HG02642 (cell line): Measurements from ENCODE around the gene TMLHE.
"Not testable (repeated sequence)": the region's sequence is repeated elsewhere in the genome, so short reads cannot be mapped to it uniquely, and the experiment has no call there.

Experiments
- ATAC-seq: cut with Tn5 transposase; IDR thresholded peaks from one replicate; pipeline ENCODE4 v1.9.1; 2021; ENCODE audit warnings: mild to moderate bottlenecking; ENCODE audit not compliant: unreplicated experiment, poor library complexity

The TMLHE gene, protein sequence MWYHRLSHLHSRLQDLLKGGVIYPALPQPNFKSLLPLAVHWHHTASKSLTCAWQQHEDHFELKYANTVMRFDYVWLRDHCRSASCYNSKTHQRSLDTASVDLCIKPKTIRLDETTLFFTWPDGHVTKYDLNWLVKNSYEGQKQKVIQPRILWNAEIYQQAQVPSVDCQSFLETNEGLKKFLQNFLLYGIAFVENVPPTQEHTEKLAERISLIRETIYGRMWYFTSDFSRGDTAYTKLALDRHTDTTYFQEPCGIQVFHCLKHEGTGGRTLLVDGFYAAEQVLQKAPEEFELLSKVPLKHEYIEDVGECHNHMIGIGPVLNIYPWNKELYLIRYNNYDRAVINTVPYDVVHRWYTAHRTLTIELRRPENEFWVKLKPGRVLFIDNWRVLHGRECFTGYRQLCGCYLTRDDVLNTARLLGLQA

DNA sequence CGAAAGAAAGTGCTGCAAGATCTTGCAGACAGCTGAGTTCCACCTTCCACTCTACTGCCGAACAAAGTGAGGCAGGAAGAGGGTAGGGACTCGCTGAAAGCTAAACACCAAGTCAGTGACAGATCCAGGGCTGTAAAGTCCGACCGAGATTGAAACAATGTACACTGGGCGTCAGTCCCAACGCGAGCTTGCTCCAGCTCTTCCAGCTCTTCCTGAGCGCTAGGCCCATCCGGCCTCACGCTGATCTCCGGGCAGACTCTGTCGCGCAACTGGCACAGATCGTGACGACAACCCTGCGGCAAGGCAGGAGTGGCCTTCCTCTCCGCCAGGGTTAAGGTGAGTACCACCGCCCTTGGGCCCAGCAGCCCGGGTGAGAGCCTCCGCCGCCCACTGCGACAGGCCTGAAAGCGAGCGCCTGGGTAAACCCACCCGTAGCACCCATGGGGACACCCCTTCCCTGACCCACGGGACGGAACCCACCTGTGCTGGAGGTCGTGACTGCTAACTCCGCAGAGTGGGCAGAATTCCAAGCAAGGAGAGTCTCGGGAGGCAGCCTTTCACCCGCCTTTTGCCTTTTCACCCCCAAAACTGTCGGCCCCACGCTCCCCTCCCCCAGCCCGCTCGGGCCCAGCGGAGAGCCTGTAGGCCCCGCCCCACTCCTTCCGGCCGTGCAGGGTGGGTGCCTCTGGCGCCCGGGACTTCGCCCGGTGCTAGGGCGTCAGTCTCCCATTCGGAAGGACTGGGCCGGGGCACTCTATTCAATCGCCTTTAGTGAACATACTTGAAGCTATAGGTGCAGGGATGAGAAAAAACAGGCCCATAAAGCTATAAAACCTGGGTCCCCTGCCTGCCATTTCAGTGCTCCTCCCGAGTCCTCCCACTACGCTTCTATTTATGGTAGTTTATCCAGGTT lies at the start of gene TMLHE, which contains the start of gene SPRY3:
TSS of gene TMLHE (minus strand) at position 641 of the 913 bp plus-strand sequence. CDS start 67,676 bp downstream, outside the sequence.
TSS of gene SPRY3 (plus strand) at position 275 of the 913 bp plus-strand sequence.
- ATAC-seq = peak; percentile 95

DNA sequence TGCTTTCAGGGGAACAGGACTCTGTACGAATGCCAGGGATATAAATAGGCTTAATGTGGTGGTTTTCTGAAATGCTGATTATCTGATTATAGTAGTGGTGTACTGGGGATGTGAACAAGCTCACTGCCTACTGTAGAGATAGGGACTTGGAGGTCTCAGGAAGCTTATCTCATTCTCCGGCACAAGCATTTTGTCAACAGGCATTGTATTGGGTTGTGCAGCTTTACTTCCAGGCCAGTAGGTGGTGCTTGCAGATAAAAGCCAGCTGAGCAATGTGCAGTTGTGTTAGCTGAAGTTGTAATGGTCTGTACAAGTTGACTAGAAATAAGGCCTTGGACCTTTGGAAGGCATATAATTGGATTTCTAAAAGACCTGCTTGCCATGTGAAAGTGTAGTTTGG lies 49.5 kb upstream of the TMLHE start:
- ATAC-seq = no peak

DNA sequence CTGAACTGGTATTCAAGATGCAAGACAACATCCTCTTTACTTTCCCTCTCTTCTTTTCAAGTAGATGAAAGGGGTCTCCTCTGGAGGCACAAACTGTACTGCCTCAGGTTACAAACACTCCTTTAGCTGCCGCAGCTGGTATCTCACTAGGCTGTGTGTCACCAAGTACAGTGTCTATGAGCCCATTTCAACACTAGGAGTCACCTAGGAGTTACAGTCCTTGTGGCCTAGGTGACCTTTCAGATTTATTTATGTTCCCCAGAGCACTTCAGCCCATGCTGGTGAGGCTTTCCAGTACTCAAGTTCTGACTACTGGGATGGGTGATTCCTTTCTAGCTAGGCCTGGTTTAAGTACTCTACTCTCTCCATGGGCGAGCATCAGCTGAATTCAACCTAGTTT lies 32.4 kb upstream of the TMLHE start:
- no peak for ATAC-seq

DNA sequence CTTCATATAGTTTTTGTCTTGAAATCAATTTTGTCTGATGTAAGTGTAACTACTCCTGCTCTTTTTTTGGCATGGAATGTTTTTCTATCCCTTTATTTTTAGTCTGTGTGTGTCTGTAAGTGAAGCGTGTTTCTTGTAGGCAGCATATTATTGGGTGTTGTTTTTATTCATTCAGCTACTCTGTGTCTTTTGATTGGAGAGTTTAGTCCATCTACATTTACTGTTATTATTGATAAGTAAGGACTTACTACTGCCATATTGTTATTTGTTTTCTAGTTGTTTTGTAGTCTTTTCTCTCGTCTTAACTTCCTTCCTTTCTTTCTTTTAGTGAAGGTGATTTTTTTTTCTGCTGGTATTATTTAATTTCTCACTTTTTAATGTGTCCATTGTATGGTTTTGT lies 30.5 kb upstream of the TMLHE start:
- no peak for ATAC-seq

DNA sequence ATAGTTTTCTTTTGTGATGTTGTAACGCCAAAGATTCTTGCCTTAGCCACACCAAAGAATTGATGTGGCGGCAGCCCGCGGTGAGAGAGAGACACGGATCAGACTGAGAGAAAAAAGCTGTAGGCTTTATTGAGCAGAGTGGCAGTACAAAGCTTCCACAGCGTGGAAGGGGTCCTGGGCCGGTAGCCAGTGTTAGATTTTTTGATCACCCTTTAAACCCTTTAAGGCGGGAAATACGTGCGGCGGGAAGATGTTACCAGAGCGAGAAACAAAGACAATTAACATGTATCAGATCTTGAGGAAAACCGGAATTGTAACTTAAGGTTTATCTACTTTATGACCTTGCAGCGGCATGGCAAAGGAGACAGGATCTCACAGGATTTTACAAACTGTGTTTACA lies 28.6 kb upstream of the TMLHE start:
- ATAC-seq = not testable (repeated sequence)

DNA sequence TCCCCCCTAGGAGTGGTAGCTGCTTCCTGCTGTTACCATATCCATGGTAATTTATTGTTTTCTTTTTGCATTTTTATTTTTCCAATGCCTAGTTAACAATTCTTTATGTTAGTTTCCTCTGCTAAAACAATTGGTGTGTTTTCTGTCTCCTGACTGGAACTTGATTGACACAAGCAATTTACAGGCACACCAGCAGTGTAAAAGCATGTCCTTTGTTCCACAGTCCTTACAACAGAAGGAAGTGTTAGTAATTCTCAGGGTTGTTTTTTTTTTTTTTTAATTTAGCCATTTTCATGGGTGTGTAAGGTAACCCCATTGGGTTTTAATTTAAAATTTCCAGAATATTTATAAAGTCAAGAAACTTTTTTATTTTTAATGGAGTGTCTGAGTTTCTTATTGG lies 25.0 kb upstream of the TMLHE start:
- no peak for ATAC-seq

DNA sequence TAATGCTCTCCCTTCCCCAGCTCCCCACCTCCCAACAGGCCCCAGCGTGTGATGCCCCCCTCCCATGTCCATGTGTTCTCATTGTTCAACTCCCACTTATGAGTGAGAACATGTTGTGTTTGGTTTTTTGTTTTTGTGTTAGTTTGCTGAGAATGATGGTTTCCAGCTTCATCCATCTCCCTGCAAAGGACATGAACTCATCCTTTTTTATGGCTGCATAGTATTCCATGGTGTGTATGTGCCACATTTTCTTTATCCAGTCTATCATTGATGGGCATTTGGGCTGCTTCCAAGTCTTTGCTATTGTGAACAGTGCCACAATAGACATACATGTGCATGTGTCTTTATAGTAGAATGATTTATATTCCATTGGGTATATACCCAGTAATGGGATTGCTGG lies 22.3 kb upstream of the TMLHE start:
- ATAC-seq = not testable (repeated sequence)

DNA sequence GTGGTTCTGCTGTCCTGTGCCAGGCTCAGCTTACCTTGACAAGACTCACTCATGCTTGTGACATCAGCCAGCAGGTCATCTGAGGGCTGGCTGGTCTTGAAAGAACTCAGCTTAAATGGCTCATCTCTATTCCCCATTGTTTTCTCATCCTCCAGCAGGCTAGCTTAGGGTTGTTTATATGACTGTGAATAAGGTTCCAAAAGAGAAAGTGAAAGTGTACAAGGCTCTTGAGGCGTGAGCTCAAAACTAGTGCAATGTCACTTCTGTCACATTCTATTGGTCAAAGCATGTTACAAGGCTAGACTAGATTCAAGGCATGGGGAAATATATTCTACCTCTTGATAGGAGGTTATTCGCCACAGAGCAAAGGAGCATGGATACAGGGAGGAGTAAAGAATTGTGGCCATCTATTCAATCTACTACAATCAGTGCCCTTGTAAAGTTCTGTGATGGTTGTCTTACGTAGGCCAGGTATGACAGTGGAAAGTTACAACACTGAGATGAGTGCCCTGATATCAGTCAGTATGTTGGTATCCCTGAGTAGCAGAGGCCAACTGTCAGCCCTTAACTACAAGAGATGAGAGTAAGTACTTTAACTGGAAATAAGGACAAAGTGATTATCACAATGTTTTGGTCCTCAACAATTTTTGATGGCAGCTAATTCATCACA lies 19.8 kb upstream of the TMLHE start:
- ATAC-seq = no peak

DNA sequence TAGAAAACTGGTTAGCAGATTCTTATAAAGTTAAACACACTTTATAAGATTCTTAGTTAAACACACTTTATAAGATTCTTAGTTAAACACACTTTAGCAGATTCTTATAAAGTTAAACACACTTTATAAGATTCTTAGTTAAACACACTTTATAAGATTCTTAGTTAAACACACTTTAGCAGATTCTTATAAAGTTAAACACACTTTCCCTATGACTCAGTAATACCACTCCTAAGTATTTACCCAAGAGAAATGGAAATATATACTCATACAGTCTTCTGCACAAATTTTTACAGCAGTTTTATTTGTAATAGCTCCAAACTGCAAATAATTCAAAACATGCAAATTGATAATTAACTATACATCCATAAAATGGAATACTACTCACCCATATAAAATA lies 7.4 kb upstream of the TMLHE start:
- ATAC-seq = not testable (repeated sequence)

DNA sequence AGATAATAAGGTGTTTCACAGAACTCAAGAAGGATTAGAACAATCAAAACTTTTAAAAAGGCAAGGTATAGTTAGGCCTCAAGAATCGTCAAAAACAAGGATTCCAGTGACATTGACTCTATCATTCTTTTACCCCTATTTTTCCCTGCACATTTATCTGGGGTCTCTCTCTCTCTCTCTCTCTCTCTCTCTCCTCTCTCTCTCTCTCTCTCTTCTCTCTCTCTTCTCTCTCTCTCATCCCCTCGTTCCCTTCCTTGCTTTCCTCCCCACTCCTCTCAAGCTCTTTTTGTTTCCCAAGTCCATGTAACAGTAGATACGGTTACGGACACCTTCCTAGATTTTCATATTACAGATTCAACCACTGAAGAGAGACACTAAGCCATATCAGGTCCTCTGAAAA lies 3.2 kb upstream of the TMLHE start:
- no peak for ATAC-seq

DNA sequence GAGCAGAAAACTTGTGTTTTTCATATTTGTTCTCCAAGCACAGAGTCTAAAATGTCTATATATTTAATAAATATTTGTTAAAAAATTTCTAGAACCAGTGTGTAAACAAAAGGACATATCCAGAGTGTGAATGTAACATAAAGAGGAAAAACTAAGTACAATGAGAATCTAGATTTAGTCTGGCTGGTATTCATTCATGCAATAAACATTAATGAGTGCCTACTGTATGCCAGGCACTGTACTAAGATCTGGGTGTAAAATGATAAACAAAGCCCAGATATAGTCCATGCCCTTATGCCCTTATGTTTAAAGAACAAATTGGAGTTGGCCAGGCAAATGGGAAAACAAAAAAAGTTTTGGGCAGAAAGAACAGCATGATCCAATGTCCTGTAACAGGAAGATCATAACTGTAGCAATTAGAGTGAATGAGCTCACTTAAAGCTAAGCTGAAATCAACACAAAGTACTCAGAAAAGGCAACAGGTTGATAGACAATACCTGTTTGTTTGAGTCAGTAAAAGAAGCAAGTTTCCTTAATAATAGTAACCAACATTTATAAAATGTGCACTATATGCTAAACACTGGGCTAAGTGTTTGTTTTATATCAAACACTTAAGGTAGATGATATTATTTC lies 1.3 kb upstream of the TMLHE start:
- ATAC-seq = no peak

DNA sequence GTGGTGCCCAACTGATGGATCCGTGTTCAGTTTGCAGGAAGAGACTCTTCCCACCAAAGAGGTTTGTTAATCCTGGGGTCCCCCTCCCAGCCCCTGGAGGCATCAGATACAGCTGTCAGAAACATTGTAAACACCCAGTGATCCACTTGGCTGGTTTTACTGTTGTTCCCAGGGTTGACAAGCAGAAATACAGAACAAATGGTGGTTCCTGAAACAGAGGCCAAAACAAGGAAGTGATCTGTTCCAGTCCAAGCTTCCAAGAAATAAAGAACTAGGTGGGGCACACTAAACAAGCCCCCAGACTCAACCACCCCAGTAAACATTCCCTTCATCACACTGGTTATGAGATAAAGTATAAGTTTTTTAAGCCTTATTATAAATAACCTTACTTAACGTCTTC lies 1.4 kb downstream of the TMLHE start:
- no peak for ATAC-seq

DNA sequence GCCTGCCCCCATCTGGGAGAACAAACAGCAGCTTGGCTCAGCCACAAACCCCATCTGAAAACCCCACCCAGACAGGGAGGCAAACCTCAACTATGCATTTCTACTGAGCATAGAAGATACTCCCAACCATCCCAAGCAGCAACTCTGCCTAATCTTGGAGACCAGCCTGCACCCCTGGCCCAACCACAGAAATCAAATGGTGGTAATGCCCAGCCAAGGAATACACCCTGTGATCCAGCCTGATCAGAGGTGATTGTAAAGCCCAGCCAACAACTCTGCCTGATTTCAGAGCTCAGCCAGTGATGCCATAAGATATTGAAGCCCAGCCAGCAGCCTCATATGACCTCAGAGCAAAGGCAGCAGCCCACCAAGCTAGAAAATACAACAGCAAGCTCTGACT lies 19.8 kb downstream of the TMLHE start:
- no peak for ATAC-seq

DNA sequence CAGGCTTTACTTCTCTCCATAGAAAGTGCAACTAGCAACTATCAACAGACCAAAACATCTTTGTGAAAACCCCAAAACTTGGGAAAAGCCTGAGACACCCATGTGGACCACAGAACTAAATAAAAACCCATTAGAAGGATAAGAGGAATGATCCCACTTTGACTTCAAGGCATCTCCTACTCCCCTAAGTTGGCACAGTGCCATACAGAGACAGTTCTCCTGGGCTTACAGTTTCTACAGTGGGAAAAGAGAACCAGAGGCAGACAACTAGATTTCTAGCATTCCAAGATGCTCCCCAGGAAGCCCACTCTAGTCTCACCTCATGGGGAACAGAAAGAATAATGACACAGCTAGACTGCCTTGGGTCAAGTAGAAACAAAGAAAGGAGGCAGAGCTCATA lies 20.4 kb downstream of the TMLHE start:
- ATAC-seq = no peak

DNA sequence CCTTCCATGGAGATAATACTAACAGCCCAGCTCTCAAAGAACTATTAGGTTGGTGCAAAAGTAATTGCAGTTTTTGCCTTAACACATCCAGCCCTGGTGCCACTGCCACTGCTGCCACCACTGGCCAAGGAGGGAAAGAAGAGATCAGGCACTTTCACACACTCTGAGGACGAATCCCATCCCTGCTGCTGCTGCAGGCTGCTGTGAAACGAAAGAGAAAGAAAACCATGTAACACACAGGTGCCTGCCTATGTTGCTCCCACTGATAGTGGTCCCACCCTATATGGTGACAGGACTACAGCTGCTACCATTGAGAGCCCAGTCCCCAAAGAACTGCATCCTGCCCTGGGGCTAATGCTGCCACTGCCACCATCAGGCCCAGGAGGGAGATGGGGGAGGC lies 35.1 kb downstream of the TMLHE start:
- ATAC-seq = no peak

DNA sequence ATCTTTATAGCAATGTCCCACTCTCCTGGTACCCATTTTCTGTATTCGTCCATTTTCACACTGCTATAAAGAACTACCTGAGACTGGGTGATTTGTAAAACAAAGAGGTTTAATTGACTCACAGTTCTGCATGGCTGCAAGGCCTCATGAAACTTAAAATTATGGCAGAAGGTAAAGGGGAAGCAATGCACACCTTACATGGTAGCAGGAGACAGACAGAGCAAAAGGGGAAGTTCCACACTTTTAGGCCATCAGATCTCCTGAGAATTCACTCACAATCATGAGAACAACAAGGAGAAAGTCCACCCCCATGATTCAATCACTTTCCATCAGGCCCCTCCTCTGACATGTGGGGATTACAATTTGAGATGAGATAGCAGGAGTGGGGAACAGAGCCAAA lies 49.7 kb downstream of the TMLHE start:
- no peak for ATAC-seq

DNA sequence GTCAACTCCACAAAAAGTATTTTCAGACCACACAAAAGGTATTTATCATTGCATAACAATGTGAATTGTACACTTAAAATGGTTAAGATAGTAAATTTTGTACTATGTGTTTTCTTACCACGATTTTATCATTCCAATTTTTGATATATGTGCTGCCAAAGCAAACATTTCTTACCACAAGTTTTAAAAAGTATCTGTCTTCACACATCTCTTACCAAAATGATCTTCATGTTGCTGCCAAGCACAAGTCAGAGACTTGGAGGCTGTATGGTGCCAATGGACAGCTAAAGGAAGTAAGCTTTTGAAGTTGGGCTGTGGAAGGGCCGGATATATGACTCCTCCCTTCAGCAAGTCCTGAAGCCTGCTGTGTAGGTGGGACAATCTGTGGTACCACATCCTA lies 67.9 kb downstream of the TMLHE start:
- ATAC-seq = no peak

DNA sequence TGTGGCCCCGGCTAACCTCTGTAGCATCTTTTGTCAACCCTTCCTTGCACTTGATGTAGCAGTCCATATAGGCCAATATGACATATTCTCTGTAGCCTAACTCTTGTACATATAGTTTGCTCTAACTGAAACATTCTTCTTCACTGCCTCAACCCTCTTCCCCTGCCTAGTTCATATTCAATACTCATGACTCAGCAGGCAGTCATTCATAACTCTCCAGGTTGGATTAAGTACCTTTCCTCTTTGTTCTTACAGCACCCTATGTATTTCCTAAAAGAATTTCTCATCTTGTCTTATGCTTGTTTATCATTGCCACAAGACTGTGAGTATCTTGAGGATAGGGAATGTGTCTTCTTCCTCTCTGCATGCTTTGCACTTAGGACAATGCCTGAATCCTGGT lies 76.9 kb downstream of the TMLHE start:
- ATAC-seq = no peak

DNA sequence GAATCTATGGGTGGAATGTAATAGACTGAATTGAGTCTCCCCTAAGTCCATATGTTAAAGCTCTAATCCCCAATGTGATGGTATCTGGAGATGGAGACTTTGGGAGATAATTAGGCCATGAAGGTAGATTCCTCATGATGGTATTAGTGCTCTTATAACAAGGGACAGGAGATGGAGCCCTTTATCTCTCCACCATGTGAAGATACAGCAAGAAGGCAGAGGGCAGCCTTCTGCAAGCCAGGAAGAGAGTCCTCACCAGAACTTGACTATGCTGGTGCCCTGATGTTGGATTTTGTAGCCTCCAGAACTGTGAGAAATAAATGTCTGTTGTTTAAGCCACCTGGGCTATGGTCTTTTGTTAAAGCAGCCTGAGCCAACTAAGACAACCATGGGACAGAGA lies 78.0 kb downstream of the TMLHE start:
- ATAC-seq = no peak

DNA sequence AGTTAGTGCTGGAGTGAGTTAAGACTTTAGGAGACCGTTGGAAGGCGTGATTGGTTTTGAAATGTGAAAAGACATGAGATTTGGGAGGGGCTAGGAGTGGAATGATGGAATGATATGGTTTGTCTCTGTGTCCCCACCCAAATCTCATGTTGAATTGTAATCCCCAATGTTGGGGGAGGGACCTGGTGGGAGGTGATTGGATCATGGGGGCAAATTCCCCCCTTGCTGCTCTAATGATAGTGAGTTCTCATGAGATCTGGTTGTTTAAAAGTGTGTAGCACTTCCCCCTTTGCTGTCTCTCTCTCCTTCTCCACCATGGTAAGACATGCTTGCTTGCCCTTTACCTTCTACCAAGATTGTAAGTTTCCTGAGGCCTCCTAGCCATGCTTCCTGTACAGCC lies 85.7 kb downstream of the TMLHE start:
- ATAC-seq = not testable (repeated sequence)
